HAP-1 (cell line): Measurements from ENCODE around the gene SPSB3.
A peak's percentile ranks its signal among the peaks of the same experiment; 100 is the strongest.

Experiments
- DNase-seq, 2 experiments: peaks; one replicate each; pipeline ENCODE4 v3.0.0-alpha.2; 2016 to 2020; ENCODE audit warnings: low spot score in 2 of 2
- H3K27me3 ChIP-seq: fragments of 250-450 bp; sonication (Bioruptor Pico); 2 replicates; pipeline ENCODE4 v1.5.1; 2020; ENCODE audit warnings: low read depth, mild to moderate bottlenecking, moderate library complexity
- H3K36me3 ChIP-seq: fragments of 250-450 bp; sonication (Bioruptor Pico); replicated peaks from 2 replicates; pipeline ENCODE4 v1.5.1; 2020; ENCODE audit warnings: mild to moderate bottlenecking
- H3K4me1 ChIP-seq: fragments of 250-450 bp; sonication (Bioruptor Pico); 2 replicates; pipeline ENCODE4 v1.5.1; 2020; ENCODE audit warnings: mild to moderate bottlenecking
- H3K4me3 ChIP-seq: fragments of 250-450 bp; sonication (Bioruptor Pico); 2 replicates; pipeline ENCODE4 v1.5.1; 2020; ENCODE audit warnings: mild to moderate bottlenecking, moderate library complexity
- H3K9me3 ChIP-seq: fragments of 250-450 bp; sonication (Bioruptor Pico); 2 replicates; pipeline ENCODE4 v1.5.1; 2020; ENCODE audit warnings: mild to moderate bottlenecking, moderate library complexity
- in situ Hi-C: fragments of 300-500 bp; cut with MboI; formaldehyde crosslinking; loops from 3 replicates; pipeline ENCODE4 v1.14.3; 2020; ENCODE audit warnings: low sequenced_read_pairs, inconsistent platforms, mixed read lengths

Gene SPSB3

DNA sequence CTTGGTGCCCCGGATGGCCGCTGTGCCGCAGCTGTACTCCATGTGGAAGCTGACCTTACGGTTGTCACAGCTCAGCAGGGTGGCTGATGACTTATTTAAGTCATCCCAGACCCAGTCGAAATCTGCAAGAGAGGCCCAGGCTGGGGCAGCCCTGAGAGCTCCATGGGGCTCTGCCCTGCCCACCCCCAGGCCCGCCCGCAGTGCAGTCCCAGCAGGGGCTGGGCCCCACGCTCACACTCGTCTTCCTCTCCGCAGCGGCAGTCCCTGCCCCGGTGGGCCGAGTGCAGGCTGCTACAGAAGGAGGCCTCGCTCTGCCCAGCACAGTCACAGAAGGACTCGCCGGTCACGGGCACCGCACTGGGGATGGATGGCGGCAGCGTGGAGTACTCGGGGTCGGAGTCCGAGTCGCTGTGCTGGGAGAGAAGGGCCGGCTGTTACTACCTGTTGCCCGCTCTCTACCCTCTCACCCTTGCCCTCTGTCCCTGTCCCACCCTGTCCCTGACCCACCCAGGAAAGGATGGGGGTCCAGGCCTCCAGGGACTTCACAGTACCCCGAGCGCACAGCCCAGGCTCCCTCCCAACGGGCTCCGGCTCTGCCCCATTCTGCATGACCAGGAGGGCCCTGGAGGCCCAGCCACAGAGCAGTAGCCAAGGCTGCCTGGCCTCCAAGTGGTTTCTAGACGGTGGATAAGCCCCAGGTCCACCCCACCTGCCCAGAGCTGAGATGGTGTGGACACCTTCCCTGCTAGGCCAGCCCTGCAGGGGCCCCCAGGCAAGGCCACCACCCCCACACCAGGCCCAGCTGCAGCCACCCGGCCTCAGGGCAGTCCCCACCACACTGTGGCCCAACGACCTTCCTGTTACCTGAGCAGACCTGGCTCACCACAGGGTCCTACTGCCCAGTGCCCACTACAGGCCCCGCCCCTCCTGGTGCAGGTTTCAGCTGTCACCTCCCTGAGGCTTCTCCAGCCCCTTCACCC is 3.9 kb downstream of the SPSB3 start:
- Histone ChIP-seq H3K36me3 (peaks cover 21% of the 10 kb centered on the region), H3K4me3 (no peak overlapping the region), H3K27me3 (no peaks in the 10 kb centered on the region), H3K4me1 (peaks cover 3% of the 10 kb centered on the region; the same call in 1 of the 2 replicates), H3K9me3 (no peaks in the 10 kb centered on the region)
- DNase-seq: no peak
- in situ Hi-C loops: no loop called here

DNA sequence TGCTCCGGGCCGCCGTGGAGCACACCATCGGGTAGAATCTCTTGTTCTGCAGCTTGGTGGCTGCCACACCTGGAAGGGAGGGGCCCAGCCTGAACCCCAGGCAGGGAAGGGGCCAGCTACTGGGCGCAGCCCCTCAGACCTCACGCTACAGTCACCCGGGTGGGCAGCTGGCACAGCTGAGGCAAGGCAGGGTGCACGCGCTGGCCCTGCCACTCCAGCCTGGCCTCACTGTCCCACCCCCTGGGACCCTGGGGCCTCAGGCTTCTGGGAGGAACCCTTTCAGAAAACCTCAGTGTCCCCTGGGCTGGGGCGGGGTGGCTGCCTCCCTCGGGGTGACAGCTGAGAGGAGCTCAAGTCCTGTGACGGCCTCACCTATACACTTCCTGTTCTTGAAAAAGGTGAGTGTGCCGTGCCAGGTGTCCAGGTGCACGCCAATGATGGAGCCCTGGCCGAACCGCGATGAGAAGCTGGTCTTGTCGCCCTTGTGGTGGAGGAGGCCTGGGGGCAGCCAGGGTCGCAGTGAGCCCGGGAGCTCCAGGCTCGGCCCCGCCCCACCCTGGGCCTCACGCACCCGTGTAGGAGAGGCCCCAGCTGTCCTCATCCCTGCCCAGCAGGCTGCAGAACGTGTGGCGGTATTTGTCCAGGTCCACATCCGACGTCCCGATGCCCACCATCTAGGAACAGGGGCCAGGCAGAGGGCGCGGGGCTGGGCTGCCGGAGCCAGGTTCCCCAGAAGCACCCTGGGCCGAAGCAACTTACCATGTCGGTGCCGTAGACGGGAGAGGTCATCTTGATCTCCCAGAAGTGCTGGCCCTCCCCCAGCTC is 4.8 kb downstream of the SPSB3 start:
- in situ Hi-C loops: no loop called here

DNA sequence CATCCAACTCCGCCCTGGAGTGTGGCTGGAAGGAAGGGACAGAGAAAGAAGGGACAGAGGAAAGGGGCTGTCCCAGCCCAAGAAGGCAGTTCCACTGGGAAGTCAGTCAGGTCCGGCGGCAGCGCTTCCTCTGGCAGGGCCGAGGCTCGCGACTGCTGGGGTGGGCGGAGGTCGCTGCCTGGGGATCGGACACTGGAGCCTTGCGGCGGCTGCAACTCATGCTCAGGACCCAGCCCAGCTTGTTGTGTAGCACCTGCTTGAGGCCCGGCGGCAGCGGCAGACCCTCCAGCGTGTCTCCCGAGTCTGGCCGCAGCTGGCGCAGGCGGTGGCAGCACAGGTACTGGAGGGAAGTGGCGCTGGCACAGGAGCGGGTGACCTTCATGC is 5.4 kb downstream of the SPSB3 start:
- Histone ChIP-seq H3K36me3 (peaks cover 30% of the 10 kb centered on the region), H3K27me3 (no peaks in the 10 kb centered on the region), H3K4me1 (peaks cover 3% of the 10 kb centered on the region; the same call in 1 of the 2 replicates), H3K9me3 (no peaks in the 10 kb centered on the region), H3K4me3 (no peak overlapping the region)
- no peak for DNase-seq
- in situ Hi-C loops: no loop called here

More for the DNA sequence above, 4.8 kb downstream of the SPSB3 start:
- Histone ChIP-seq H3K4me3 (no peak overlapping the region), H3K27me3 (no peaks in the 10 kb centered on the region), H3K36me3 (peaks cover 24% of the 10 kb centered on the region), H3K4me1 (peaks cover 3% of the 10 kb centered on the region; the same call in 1 of the 2 replicates), H3K9me3 (no peaks in the 10 kb centered on the region)
- no peak for DNase-seq

DNA sequence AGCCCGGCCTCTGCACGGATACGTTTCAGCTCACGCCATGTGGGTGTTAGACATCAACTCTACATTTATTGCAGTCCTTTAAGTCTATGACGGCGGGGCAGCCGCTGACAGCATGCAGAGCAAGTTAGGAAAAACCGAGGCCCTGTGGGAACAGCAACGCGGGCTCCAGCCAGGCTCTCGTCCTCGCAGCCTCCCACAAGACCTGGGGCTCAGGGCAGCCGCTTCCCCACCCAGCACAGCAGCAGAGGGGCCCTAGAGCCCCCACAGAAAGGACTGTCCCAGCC is 5.8 kb downstream of the SPSB3 start:
- in situ Hi-C loops: no loop called here
- H3K36me3 ChIP-seq: peaks cover 33% of the 10 kb centered on the region

DNA sequence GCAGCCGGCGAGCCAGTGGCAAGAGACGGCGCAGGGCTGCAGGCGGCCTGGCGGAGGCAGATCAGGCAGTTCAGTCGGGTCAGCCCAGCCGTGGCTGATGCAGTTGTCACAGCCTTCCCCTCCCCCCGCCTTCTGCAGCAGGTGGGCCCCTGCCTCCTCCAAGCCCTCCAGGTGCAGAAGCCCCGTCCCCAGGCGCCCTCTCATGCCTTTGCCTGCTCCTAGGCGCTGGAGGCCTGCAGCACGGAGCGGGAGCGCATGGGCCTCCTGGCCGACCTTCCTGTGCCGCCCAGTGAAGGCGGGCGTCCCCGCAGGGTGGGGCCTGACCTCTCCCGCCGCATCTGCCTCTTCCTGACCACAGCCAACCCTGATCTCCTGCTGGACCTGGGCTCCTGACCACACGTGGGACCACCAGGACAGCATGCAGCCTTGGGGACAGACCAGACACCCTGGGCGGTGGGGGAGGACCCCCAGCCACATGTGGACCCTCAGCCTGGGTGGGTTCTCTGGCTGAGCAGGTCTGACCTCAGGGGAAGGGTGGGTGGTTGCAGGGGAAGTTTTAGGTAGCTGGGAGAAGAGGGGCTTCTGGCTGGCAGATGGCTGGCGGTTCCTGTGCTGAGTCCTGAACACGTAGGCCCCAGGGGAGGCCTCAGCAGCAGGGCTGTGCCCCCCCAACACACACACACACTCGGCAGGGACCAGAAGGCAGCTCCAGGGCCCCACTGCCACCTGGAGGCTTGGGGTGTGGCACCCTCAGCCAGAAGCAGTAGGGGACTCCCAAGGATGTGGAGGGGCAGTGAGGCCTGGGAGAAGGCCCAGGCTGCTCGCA is 6.3 kb downstream of the SPSB3 start:
- Histone ChIP-seq H3K9me3 (no peaks in the 10 kb centered on the region), H3K4me1 (peaks cover 3% of the 10 kb centered on the region; the same call in 1 of the 2 replicates), H3K27me3 (no peaks in the 10 kb centered on the region), H3K36me3 (peaks cover 33% of the 10 kb centered on the region), H3K4me3 (no peak overlapping the region)
- no peak for DNase-seq
- in situ Hi-C loops: no loop called here

More for the DNA sequence above, 5.8 kb downstream of the SPSB3 start:
- no peaks in the 10 kb centered on the region for H3K27me3 ChIP-seq
- H3K4me3 ChIP-seq: no peak overlapping the region
- no peaks in the 10 kb centered on the region for H3K9me3 ChIP-seq
- no peak for DNase-seq
- peaks cover 3% of the 10 kb centered on the region; the same call in 1 of the 2 replicates for H3K4me1 ChIP-seq

DNA sequence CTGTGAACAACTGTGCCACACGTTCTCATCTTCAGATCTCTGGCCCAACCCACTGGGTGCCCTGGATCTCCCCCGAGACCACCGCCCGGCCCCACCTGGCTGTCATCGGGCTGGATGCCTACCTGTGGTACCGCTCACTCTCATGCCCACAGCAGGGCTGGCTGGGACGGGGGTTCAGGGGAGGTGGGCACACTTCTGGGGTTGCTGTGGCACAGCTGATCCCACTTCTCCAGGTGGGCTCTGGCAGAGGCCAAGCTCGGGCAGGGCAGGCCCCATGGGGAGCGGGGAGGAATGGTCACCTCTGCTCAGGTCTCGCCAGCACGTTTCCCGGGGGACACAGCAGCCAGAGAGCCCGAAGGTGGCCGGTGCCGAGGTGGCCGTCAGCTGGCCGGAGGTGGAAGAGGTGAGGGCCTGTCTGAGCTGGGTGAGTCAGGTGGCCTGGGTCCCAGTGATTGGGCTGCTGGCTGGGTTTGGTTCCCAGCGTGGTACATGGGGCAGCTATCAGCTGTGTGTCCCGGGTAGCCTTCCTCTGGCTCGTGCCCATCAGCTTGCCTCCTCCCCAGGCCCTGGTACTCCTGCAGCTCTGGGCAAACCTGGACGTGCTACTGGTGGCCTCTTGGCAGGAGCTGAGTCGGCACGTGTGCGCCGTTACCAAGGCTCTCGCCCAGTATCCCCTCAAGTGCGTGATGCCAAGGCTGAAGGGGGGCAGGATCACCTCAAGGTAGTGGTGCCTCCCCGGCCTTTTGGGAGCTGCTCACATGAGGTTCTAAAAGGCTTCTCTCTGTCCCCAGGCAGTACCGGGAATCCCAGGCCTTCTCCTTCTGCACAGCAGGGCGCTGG is 7.1 kb downstream of the SPSB3 start:
- Histone ChIP-seq H3K9me3 (no peaks in the 10 kb centered on the region), H3K4me3 (no peak overlapping the region), H3K27me3 (no peaks in the 10 kb centered on the region), H3K4me1 (peaks cover 6% of the 10 kb centered on the region; the same call in 1 of the 2 replicates), H3K36me3 (peaks cover 39% of the 10 kb centered on the region)
- in situ Hi-C loops: no loop called here
- DNase-seq: no peak

DNA sequence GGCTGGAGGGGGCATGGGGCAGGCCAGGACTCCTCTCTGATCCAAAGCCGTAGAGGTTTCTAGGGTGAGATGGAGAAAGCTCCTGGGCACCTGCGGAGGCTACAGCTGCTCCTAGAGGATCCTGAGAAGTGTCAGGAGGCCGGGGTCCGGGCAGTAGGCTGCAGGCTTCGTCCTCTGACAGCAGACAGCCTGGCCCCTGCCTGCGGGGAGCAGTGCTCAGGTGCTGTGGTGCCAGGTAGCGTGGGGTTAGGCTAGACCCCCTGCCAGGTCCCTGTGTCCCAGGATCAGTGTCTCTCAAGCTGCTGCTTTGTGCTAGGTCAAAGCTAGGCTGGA is 8.0 kb downstream of the SPSB3 start:
- H3K36me3 ChIP-seq: peaks cover 47% of the 10 kb centered on the region
- in situ Hi-C loops: loop anchor here (5.0 kb wide), 1 partner anchor 67 kb away; the partner anchor contains the start of gene MAPK8IP3
- DNase-seq: no peak

DNA sequence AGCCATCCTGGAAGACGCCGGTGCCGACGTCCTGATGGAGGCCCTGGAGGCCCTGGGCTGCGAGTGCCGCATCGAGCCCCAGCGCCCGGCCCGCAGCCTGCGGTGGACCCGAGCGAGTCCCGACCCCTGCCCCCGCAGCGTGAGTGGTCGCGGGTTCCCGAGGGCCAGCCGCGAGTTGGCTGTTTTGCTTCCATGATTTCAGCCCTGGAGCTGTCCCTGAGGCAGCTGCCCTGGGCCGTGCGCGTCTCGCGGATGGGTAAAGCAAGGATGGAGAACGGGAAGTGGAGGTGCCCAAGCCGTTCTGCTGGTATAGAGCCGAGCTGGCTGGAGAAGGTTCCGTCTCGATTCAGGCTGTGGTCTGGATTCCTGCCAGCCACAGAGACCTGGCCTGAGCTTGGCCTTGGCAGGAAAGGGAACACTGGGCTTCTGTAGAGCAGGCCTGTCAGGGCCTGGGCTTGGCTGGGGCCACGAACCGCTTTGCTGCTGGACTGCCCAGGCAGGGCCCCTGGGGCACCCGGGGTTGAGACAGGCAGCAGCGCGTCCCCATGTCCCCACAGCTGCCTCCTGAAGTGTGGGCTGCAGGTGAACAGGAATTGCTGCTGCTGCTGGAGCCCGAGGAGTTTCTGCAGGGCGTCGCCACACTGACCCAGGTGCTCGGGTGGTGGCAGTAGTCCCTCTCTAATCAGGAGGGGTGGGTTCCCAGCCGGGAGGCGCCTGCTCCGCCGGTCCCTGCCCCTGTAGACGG is 8.5 kb downstream of the SPSB3 start:
- peak overlapping the region; percentile 86 for H3K4me3 ChIP-seq
- H3K27me3 ChIP-seq: no peaks in the 10 kb centered on the region
- H3K4me1 ChIP-seq: peaks cover 6% of the 10 kb centered on the region; the same call in 1 of the 2 replicates
- in situ Hi-C loops: loop anchor here (5.0 kb wide), 1 partner anchor 67 kb away; the partner anchor contains the start of gene MAPK8IP3
- no peak for DNase-seq
- peaks cover 52% of the 10 kb centered on the region for H3K36me3 ChIP-seq
- H3K9me3 ChIP-seq: no peaks in the 10 kb centered on the region

More for the DNA sequence above, 8.0 kb downstream of the SPSB3 start:
- Histone ChIP-seq H3K4me3 (peak overlapping the region; percentile 86), H3K4me1 (peaks cover 6% of the 10 kb centered on the region; the same call in 1 of the 2 replicates), H3K27me3 (no peaks in the 10 kb centered on the region), H3K9me3 (no peaks in the 10 kb centered on the region)

DNA sequence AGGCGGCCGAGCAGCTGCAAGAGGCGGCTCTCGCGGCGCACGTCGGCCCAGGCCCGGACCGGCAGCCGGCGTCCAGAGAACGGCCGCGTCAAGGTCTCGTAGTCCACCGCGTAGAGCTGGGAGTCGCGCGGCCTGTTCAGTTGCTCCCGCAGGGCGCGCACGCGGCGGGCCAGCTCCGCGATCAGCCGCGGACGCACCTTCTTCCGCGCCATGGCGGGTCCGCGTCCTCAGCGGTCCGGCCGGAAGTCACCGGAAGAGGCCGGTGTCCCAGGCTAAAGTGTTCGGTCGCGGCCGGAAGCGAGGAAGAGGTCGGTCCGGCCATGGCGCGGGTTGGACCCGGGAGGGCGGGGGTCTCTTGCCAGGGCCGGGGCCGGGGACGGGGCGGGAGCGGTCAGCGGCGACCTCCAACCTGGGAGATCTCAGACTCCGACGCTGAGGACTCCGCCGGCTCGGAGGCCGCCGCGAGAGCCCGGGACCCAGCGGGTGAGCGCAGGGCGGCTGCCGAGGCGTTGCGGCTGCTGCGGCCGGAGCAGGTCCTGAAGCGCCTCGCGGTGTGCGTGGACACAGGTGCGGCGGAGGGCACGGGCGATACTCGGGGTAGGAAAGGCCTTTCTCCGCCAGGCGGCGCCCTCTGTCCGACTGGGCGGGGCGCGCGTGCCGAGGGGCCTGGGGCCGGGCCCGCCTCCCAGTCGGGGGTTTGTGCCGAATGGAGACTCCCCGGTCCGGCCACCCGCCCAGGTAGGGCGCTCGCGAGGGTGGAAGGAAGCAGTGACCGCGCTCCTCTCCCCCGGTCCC is 9.3 kb downstream of the SPSB3 start, which contains the start of gene MRPS34:
TSS of gene MRPS34 (minus strand) at position 227 of the 795 bp plus-strand sequence. CDS start at position 212, 15 bp downstream.
- peak within 1 kb of the TSS; percentile 86 for H3K4me3 ChIP-seq
- peaks cover 57% of the 10 kb centered on the region for H3K36me3 ChIP-seq
- H3K4me1 ChIP-seq: peaks cover 6% of the 10 kb centered on the region; the same call in 1 of the 2 replicates
- no peaks in the 10 kb centered on the region for H3K27me3 ChIP-seq
- peak; percentile 72 to 91 for DNase-seq
- in situ Hi-C loops: loop anchor here (5.0 kb wide), 1 partner anchor 66 kb away; the partner anchor contains the start of gene MAPK8IP3
- H3K9me3 ChIP-seq: no peaks in the 10 kb centered on the region

DNA sequence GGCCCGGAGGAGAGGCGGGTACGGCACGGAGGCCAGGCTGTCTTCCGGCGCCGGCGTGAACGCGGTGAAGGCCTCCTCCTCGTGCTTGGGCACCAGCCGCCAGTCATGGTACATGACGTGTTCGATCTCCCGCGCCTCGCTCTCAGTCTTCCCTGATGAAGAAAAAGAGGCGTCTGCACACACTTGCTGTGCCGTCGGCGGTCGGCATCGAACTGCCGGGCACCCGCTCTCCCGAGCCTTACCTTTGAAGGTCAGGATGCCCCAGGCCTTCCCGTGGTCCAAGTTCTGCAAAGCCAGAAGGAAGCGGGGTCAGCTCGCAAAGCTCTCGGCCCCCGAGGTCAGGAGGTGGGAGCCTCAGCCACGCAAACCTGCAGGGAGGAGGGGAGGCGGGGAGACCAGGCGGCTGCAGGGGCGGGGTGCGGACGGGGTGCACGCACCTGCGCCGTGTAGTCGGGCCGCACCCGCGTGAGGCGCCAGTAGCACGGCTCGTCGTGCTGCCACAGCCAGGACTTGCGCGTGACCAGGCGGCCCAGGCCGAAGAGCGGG is 9.9 kb downstream of the SPSB3 start, which contains the start of gene EME2:
TSS of gene EME2 (plus strand) at position 449 of the 546 bp plus-strand sequence. CDS start 418 bp downstream, outside the sequence.
- Histone ChIP-seq H3K27me3 (no peaks in the 10 kb centered on the region), H3K4me3 (peak within 1 kb of the TSS; percentile 86), H3K9me3 (no peaks in the 10 kb centered on the region), H3K36me3 (peaks cover 57% of the 10 kb centered on the region), H3K4me1 (peaks cover 6% of the 10 kb centered on the region; the same call in 1 of the 2 replicates)
- in situ Hi-C loops: loop anchor here (5.0 kb wide), 1 partner anchor 65 kb away; the partner anchor contains the start of gene MAPK8IP3
- DNase-seq: no peak
